HEK293 (cell line): ENCODE measurements around the gene CCDC158.

Experiments
- CTCF ChIA-PET: fragments of 350-600 bp; formaldehyde crosslinking; extraction: SDS; loops from one replicate; lab custom pipeline; 2021; ENCODE audit warnings: antibody characterized with exemption; lab: Yijun Ruan, JAX
- POLR2A ChIA-PET: fragments of 300-600 bp; formaldehyde crosslinking; extraction: SDS; loops from one replicate; lab custom pipeline; 2020; ENCODE audit warnings: antibody characterized with exemption, inconsistent platforms; lab: Yijun Ruan, JAX
- H3K27ac ChIP-seq: fragments of 200-500 bp; sonication (Bioruptor generic); 2 replicates; pipeline ENCODE4 v1.5.1; 2014; ENCODE audit warnings: low read depth, low read length, control low read depth, inconsistent platforms; ENCODE audit errors: extremely low read depth
- H3K36me3 ChIP-seq, 2 experiments: fragments of 200-500 bp in 1 of 2; sonication (Bioruptor generic) in 1 of 2; 1 replicate in 1 of 2; 2 replicates in 1 of 2; pipeline ENCODE4 v1.5.1; 2014 to 2017; ENCODE audit warnings: inconsistent platforms in 2 of 2, low read length in 2 of 2; ENCODE audit not compliant: control insufficient read depth in 2 of 2, insufficient read depth in 1 of 2
- H3K4me1 ChIP-seq: fragments of 200-500 bp; sonication (Bioruptor generic); 2 replicates; pipeline ENCODE4 v1.5.1; 2014; ENCODE audit warnings: mild to moderate bottlenecking, low read length, inconsistent platforms; ENCODE audit not compliant: control insufficient read depth, insufficient read depth
- H3K4me3 ChIP-seq: 2 replicates; pipeline ENCODE4 v1.5.1; 2011; ENCODE audit warnings: low read depth, mild to moderate bottlenecking, control low read depth, low read length, moderate library complexity
- H3K9me3 ChIP-seq: fragments of 200-500 bp; sonication (Bioruptor generic); 2 replicates; pipeline ENCODE4 v1.5.1; 2014; ENCODE audit warnings: low read depth, low read length, inconsistent platforms; ENCODE audit not compliant: control insufficient read depth, insufficient read depth
- SP7 ChIP-seq: fragments of 450-650 bp; formaldehyde crosslinking; IDR thresholded peaks from 2 replicates; pipeline ENCODE4 v1.5.1; 2016; ENCODE audit warnings: missing biosample characterization, missing genetic modification characterization
- ZNF133 ChIP-seq: fragments of 450-650 bp; formaldehyde crosslinking; IDR thresholded peaks from 2 replicates; pipeline ENCODE4 v1.5.1; 2016; ENCODE audit warnings: missing biosample characterization, missing genetic modification characterization
- ZNF214 ChIP-seq: fragments of 450-650 bp; formaldehyde crosslinking; IDR thresholded peaks from 2 replicates; pipeline ENCODE4 v1.5.1; 2017; ENCODE audit warnings: missing biosample characterization, mild to moderate bottlenecking, missing genetic modification characterization, borderline replicate concordance
- ZNF221 ChIP-seq: fragments of 450-650 bp; formaldehyde crosslinking; IDR thresholded peaks from 2 replicates; pipeline ENCODE4 v1.5.1; 2017; ENCODE audit warnings: missing biosample characterization, missing genetic modification characterization, borderline replicate concordance
- ZNF561 ChIP-seq: fragments of 450-650 bp; IDR thresholded peaks from 2 replicates; pipeline ENCODE4 v1.5.1; 2018; ENCODE audit warnings: missing biosample characterization, missing genetic modification characterization, borderline replicate concordance
- ZNF707 ChIP-seq: fragments of 450-650 bp; formaldehyde crosslinking; IDR thresholded peaks from 2 replicates; pipeline ENCODE4 v1.5.1; 2016; ENCODE audit warnings: missing biosample characterization, missing genetic modification characterization
- TF ChIP-seq, protein P1 (sequence below): fragments of 450-650 bp; formaldehyde crosslinking; IDR thresholded peaks from 2 replicates; pipeline ENCODE4 v1.5.1; 2016; ENCODE audit warnings: missing biosample characterization, missing genetic modification characterization, low read depth
- TF ChIP-seq, protein P2 (sequence below): fragments of 450-650 bp; formaldehyde crosslinking; IDR thresholded peaks from 2 replicates; pipeline ENCODE4 v1.5.1; 2016; ENCODE audit warnings: missing biosample characterization, missing genetic modification characterization
- TF ChIP-seq, protein P3 (sequence below): fragments of 450-650 bp; formaldehyde crosslinking; IDR thresholded peaks from 2 replicates; pipeline ENCODE4 v1.5.1; 2016; ENCODE audit warnings: missing biosample characterization, missing genetic modification characterization
- TF ChIP-seq, protein P4 (sequence below): fragments of 450-650 bp; formaldehyde crosslinking; IDR thresholded peaks from 2 replicates; pipeline ENCODE4 v1.5.1; 2017; ENCODE audit warnings: missing biosample characterization, missing genetic modification characterization
- TF ChIP-seq, protein P5 (sequence below): fragments of 450-650 bp; formaldehyde crosslinking; IDR thresholded peaks from 2 replicates; pipeline ENCODE4 v1.5.1; 2016; ENCODE audit warnings: missing biosample characterization, missing genetic modification characterization, borderline replicate concordance
- TF ChIP-seq, protein P6 (sequence below): fragments of 450-650 bp; formaldehyde crosslinking; IDR thresholded peaks from 2 replicates; pipeline ENCODE4; 2016; ENCODE audit warnings: missing biosample characterization, missing genetic modification characterization

The CCDC158 gene

DNA sequence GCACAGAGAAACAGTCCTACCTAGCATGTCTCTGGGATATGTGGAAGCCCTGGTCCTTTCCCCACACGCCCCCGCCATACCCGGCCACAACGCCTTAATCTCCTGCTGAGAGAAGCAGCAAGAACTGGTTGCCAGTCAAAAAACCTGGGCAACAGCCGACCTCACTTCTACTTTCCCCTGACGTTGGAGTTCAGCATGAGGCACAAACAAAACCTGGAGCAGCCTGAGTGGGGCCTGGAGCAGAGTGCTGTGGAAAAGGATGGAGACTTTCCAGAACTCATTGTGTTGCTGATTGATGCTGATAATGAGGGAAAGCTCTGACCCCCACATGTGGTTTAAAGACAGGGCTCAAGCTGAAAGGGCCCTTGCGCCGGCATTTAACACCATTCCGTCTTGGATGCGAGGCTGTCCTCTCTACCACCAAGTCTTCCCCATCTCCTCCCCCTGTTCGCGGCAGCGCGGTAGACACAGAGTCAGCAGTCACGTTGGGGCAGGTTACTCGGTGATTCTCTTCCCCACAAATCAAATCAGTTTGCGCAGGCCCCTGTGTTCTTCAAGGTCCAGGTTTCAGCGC, 666 bp downstream of the CCDC158 start:
- TF ChIP-seq ZNF214 (tag by site-specific recombination) = no peak
- TF ChIP-seq, protein P1, sequence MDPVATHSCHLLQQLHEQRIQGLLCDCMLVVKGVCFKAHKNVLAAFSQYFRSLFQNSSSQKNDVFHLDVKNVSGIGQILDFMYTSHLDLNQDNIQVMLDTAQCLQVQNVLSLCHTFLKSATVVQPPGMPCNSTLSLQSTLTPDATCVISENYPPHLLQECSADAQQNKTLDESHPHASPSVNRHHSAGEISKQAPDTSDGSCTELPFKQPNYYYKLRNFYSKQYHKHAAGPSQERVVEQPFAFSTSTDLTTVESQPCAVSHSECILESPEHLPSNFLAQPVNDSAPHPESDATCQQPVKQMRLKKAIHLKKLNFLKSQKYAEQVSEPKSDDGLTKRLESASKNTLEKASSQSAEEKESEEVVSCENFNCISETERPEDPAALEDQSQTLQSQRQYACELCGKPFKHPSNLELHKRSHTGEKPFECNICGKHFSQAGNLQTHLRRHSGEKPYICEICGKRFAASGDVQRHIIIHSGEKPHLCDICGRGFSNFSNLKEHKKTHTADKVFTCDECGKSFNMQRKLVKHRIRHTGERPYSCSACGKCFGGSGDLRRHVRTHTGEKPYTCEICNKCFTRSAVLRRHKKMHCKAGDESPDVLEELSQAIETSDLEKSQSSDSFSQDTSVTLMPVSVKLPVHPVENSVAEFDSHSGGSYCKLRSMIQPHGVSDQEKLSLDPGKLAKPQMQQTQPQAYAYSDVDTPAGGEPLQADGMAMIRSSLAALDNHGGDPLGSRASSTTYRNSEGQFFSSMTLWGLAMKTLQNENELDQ (tag by site-specific recombination) = no peak
- no peak for TF ChIP-seq SP7 (tag by site-specific recombination)
- ChIA-PET POLR2A (no interaction called here), CTCF (no interaction called here)
- H3K27ac ChIP-seq = no peak overlapping the region
- no peaks in the 10 kb centered on the region for H3K4me1 ChIP-seq
- H3K4me3 ChIP-seq = no peak overlapping the region
- no peaks in the 10 kb centered on the region for H3K36me3 ChIP-seq
- no peaks in the 10 kb centered on the region for H3K9me3 ChIP-seq

DNA sequence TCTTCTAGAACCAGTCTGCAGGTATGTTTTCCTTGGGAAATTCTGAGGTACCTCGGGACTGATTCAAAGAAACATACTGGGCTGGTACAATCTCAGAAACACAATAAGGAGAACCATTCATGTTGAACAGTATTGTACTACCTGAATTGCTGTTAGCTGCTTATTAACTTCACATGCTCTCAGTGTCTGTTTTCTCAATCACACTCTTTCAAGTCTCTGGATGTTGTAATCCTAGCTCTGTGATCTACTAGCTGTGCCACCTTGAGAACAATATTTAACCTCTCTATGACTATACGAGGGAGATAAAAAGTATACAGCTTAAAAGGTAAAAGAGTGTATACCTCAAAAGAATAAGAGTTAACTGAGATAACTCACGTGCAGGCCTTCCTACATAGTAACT, 10.3 kb downstream of the CCDC158 start:
- Histone ChIP-seq H3K4me3 (no peak overlapping the region), H3K9me3 (no peaks in the 10 kb centered on the region), H3K4me1 (no peaks in the 10 kb centered on the region), H3K36me3 (no peaks in the 10 kb centered on the region), H3K27ac (no peak overlapping the region)
- TF ChIP-seq, protein P2, sequence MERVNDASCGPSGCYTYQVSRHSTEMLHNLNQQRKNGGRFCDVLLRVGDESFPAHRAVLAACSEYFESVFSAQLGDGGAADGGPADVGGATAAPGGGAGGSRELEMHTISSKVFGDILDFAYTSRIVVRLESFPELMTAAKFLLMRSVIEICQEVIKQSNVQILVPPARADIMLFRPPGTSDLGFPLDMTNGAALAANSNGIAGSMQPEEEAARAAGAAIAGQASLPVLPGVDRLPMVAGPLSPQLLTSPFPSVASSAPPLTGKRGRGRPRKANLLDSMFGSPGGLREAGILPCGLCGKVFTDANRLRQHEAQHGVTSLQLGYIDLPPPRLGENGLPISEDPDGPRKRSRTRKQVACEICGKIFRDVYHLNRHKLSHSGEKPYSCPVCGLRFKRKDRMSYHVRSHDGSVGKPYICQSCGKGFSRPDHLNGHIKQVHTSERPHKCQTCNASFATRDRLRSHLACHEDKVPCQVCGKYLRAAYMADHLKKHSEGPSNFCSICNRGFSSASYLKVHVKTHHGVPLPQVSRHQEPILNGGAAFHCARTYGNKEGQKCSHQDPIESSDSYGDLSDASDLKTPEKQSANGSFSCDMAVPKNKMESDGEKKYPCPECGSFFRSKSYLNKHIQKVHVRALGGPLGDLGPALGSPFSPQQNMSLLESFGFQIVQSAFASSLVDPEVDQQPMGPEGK (tag by site-specific recombination) = no peak
- TF ChIP-seq ZNF221 (tag by site-specific recombination) = no peak
- ChIA-PET CTCF (interaction anchor here (0.9 kb wide), 1 partner anchor 146 kb away, joined by 3 read pairs; no protein-coding TSS in a partner anchor), POLR2A (no interaction called here)

DNA sequence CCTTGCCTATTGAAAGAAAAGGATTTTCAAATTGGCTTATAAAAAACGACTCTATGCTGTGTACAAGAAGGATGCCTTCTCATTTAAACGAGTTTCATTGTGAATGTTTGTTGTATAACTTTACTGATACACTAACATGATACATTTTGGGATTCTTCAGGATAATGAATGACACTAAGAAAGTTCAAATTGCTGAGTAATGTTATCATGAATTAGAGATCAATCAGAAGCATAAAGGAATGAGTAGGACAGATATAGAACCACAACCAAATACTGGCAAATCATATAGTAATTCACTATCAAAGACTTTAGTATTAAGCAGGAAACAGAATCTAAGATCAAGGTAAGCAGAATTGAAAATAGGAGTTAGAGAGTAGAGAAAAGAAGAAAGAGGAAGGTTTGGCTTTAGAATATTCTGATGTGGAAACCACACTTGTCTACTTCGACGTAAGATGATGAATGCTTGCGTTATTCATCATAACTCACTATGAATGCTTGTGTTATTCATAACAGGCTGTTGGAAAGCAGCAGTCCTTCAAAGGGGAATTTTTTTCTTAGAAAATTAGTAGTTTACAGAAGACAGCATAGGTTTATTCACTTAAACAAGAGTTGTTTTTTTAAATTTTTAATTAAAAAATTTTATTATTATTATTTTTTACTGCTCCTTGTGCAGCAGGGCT, 13.4 kb downstream of the CCDC158 start:
- H3K4me3 ChIP-seq = no peak overlapping the region
- H3K27ac ChIP-seq = no peak overlapping the region
- ChIA-PET POLR2A (no interaction called here), CTCF (no interaction called here)
- no peaks in the 10 kb centered on the region for H3K4me1 ChIP-seq
- no peaks in the 10 kb centered on the region for H3K9me3 ChIP-seq
- TF ChIP-seq, protein P3, sequence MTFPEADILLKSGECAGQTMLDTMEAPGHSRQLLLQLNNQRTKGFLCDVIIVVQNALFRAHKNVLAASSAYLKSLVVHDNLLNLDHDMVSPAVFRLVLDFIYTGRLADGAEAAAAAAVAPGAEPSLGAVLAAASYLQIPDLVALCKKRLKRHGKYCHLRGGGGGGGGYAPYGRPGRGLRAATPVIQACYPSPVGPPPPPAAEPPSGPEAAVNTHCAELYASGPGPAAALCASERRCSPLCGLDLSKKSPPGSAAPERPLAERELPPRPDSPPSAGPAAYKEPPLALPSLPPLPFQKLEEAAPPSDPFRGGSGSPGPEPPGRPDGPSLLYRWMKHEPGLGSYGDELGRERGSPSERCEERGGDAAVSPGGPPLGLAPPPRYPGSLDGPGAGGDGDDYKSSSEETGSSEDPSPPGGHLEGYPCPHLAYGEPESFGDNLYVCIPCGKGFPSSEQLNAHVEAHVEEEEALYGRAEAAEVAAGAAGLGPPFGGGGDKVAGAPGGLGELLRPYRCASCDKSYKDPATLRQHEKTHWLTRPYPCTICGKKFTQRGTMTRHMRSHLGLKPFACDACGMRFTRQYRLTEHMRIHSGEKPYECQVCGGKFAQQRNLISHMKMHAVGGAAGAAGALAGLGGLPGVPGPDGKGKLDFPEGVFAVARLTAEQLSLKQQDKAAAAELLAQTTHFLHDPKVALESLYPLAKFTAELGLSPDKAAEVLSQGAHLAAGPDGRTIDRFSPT (tag by site-specific recombination) = no peak
- TF ChIP-seq, protein P4, sequence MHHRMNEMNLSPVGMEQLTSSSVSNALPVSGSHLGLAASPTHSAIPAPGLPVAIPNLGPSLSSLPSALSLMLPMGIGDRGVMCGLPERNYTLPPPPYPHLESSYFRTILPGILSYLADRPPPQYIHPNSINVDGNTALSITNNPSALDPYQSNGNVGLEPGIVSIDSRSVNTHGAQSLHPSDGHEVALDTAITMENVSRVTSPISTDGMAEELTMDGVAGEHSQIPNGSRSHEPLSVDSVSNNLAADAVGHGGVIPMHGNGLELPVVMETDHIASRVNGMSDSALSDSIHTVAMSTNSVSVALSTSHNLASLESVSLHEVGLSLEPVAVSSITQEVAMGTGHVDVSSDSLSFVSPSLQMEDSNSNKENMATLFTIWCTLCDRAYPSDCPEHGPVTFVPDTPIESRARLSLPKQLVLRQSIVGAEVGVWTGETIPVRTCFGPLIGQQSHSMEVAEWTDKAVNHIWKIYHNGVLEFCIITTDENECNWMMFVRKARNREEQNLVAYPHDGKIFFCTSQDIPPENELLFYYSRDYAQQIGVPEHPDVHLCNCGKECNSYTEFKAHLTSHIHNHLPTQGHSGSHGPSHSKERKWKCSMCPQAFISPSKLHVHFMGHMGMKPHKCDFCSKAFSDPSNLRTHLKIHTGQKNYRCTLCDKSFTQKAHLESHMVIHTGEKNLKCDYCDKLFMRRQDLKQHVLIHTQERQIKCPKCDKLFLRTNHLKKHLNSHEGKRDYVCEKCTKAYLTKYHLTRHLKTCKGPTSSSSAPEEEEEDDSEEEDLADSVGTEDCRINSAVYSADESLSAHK (tag by site-specific recombination) = no peak
- TF ChIP-seq ZNF561 (tag by site-specific recombination) (no peak), ZNF707 (no peak), ZNF133 (tag by site-specific recombination) (no peak)
- TF ChIP-seq, protein P5, sequence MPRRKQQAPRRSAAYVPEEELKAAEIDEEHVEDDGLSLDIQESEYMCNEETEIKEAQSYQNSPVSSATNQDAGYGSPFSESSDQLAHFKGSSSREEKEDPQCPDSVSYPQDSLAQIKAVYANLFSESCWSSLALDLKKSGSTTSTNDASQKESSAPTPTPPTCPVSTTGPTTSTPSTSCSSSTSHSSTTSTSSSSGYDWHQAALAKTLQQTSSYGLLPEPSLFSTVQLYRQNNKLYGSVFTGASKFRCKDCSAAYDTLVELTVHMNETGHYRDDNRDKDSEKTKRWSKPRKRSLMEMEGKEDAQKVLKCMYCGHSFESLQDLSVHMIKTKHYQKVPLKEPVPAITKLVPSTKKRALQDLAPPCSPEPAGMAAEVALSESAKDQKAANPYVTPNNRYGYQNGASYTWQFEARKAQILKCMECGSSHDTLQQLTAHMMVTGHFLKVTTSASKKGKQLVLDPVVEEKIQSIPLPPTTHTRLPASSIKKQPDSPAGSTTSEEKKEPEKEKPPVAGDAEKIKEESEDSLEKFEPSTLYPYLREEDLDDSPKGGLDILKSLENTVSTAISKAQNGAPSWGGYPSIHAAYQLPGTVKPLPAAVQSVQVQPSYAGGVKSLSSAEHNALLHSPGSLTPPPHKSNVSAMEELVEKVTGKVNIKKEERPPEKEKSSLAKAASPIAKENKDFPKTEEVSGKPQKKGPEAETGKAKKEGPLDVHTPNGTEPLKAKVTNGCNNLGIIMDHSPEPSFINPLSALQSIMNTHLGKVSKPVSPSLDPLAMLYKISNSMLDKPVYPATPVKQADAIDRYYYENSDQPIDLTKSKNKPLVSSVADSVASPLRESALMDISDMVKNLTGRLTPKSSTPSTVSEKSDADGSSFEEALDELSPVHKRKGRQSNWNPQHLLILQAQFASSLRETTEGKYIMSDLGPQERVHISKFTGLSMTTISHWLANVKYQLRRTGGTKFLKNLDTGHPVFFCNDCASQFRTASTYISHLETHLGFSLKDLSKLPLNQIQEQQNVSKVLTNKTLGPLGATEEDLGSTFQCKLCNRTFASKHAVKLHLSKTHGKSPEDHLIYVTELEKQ (tag by site-specific recombination) = no peak
- TF ChIP-seq, protein P6, sequence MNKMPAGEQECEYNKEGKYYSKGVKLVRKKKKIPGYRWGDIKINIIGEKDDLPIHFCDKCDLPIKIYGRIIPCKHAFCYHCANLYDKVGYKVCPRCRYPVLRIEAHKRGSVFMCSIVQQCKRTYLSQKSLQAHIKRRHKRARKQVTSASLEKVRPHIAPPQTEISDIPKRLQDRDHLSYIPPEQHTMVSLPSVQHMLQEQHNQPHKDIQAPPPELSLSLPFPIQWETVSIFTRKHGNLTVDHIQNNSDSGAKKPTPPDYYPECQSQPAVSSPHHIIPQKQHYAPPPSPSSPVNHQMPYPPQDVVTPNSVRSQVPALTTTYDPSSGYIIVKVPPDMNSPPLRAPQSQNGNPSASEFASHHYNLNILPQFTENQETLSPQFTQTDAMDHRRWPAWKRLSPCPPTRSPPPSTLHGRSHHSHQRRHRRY (tag by site-specific recombination) = no peak
- H3K36me3 ChIP-seq = no peaks in the 10 kb centered on the region
